HepG2 (cell line): ENCODE results near the gene NFKBIA. TPM values are rescaled to one million over a fixed set of nuclear protein-coding genes. Genes with fewer than 3 reads are reported as not detected.
A peak's percentile ranks its signal among the peaks of the same experiment; 100 is the strongest.

Experiments used
- ATAC-seq: fragments of 200-7000 bp; cut with Tn5 transposase; 3 replicates; pipeline ENCODE4 v1.9.1; 2020; ENCODE audit warnings: mild to moderate bottlenecking, moderate library complexity
- BruUV-seq: library from RNA; stranded (reverse); fragments of 400-500 nt; replicated peaks from 2 replicates; lab custom pipeline; 2021; lab: Mats Ljungman, UMichigan
- CTCF ChIA-PET: fragments of 300-600 bp; formaldehyde crosslinking; extraction: SDS; loops from one replicate; lab custom pipeline; 2021; ENCODE audit warnings: low total read pairs, inconsistent platforms, low intra/inter-chr PET ratio; lab: Yijun Ruan, JAX
- POLR2A ChIA-PET: fragments of 350-600 bp; sonication (Branson Sonifier 250); formaldehyde crosslinking; loops from one replicate; lab custom pipeline; 2020; ENCODE audit warnings: antibody characterized with exemption, inconsistent platforms; lab: Yijun Ruan, JAX
- DNase-seq: peaks from one replicate; pipeline ENCODE4 v3.0.0-alpha.2; 2015; ENCODE audit warnings: low spot score
- FAIRE-seq: peaks from 3 replicates; lab custom pipeline; 2011; peaks lifted over from hg19 to GRCh38; lab: Jason Lieb, UNC
- H2AFZ ChIP-seq: one replicate; pipeline ENCODE4 v1.6.1; 2011; ENCODE audit warnings: low read length, inconsistent platforms
- H3K27ac ChIP-seq: fragments of 300-600 bp; 3 replicates; pipeline ENCODE4 v1.8.0; 2011; ENCODE audit warnings: mixed run types, mild to moderate bottlenecking, mixed read lengths, low read length, inconsistent platforms; ENCODE audit not compliant: insufficient read depth; ENCODE audit errors: extremely low read length
- H3K27me3 ChIP-seq, 2 experiments: fragments of 200-600 bp in 1 of 2; 2 replicates in 1 of 2; 3 replicates in 1 of 2; pipeline versions ENCODE4 v1.6.0 to v1.8.0; 2011; ENCODE audit warnings: low read length in 2 of 2, mild to moderate bottlenecking in 2 of 2, moderate library complexity in 2 of 2, inconsistent platforms in 1 of 2; ENCODE audit not compliant: insufficient read depth in 2 of 2, control insufficient read depth in 1 of 2
- H3K36me3 ChIP-seq, 2 experiments: fragments of 200-600 bp in 1 of 2; replicated peaks in 1 of 2; 2 replicates in 1 of 2; 3 replicates in 1 of 2; pipeline versions ENCODE4 v1.5.1 to v1.8.0; 2011; ENCODE audit warnings: low read length in 2 of 2, inconsistent platforms in 1 of 2; ENCODE audit not compliant: insufficient read depth in 2 of 2, control insufficient read depth in 1 of 2
- H3K4me1 ChIP-seq: 2 replicates; pipeline ENCODE4 v1.5.1; 2012; ENCODE audit warnings: low read length, inconsistent platforms; ENCODE audit not compliant: insufficient read depth
- H3K4me2 ChIP-seq: 2 replicates; pipeline ENCODE4 v1.6.0; 2011; ENCODE audit warnings: low read depth, low read length, inconsistent platforms
- H3K4me3 ChIP-seq, 3 experiments: fragments of 200-600 bp in 1 of 3; sonication (generic), shearing (Covaris generic) in 1 of 3; replicated peaks in 1 of 3; 2 replicates each; pipeline ENCODE4 v1.5.1; 2011 to 2016; ENCODE audit warnings: low read length in 3 of 3, inconsistent platforms in 2 of 3, low read depth in 2 of 3, mild to moderate bottlenecking in 2 of 3, control low read depth in 1 of 3, mixed read lengths in 1 of 3; ENCODE audit not compliant: insufficient read depth in 1 of 3
- H3K79me2 ChIP-seq: one replicate; pipeline ENCODE4 v1.6.1; 2011; ENCODE audit warnings: low read length, inconsistent platforms; ENCODE audit not compliant: insufficient read depth
- H3K9ac ChIP-seq: 2 replicates; pipeline ENCODE4 v1.6.0; 2011; ENCODE audit warnings: mild to moderate bottlenecking, low read depth, low read length, inconsistent platforms; ENCODE audit not compliant: insufficient read depth
- H3K9me3 ChIP-seq: 2 replicates; pipeline ENCODE4 v1.5.1; 2012; ENCODE audit warnings: mild to moderate bottlenecking, low read length
- H4K20me1 ChIP-seq: 2 replicates; pipeline ENCODE4 v1.6.0; 2011; ENCODE audit warnings: inconsistent platforms, mild to moderate bottlenecking, low read length, moderate library complexity; ENCODE audit not compliant: insufficient read depth
- ARHGAP35 ChIP-seq: sonication (generic); formaldehyde crosslinking; IDR thresholded peaks from 2 replicates; pipeline ENCODE4 v1.9.0; 2022; ENCODE audit warnings: mild to moderate bottlenecking, inconsistent platforms, moderate library complexity, missing genetic modification reagents, borderline replicate concordance
- BCL3 ChIP-seq: sonication (generic); formaldehyde crosslinking; IDR thresholded peaks from 2 replicates; pipeline ENCODE4 v1.5.1; 2020; ENCODE audit warnings: mild to moderate bottlenecking, missing genetic modification reagents, moderate library complexity
- ERF ChIP-seq: IDR thresholded peaks from 2 replicates; pipeline ENCODE4 v1.6.1; 2018; ENCODE audit warnings: missing biosample characterization, missing genetic modification reagents
- HOXA3 ChIP-seq: sonication (generic); formaldehyde crosslinking; IDR thresholded peaks from 2 replicates; pipeline ENCODE4 v1.5.0; 2020; ENCODE audit warnings: missing genetic modification reagents
- MEIS1 ChIP-seq: sonication (generic); formaldehyde crosslinking; IDR thresholded peaks from 2 replicates; pipeline ENCODE4 v1.9.0; 2021; ENCODE audit warnings: mild to moderate bottlenecking, missing genetic modification reagents, moderate library complexity, borderline replicate concordance
- NFE2 ChIP-seq: sonication (generic); formaldehyde crosslinking; IDR thresholded peaks from 2 replicates; pipeline ENCODE4 v1.4.0; 2020; ENCODE audit warnings: missing genetic modification reagents
- NR2F6 ChIP-seq, 2 experiments: IDR thresholded peaks; 2 replicates each; pipeline ENCODE4 v1.6.1; 2016; ENCODE audit warnings: antibody characterized with exemption in 1 of 2, mild to moderate bottlenecking in 1 of 2
- NRL ChIP-seq: sonication (generic); formaldehyde crosslinking; IDR thresholded peaks from 2 replicates; pipeline ENCODE4 v1.5.0; 2020; ENCODE audit warnings: missing genetic modification reagents, mild to moderate bottlenecking, moderate library complexity, borderline replicate concordance
- POLR2AphosphoS5 ChIP-seq: IDR thresholded peaks from 2 replicates; pipeline ENCODE4 v1.6.1; 2012; ENCODE audit warnings: low read depth, low read length
- ZBTB21 ChIP-seq: sonication (generic); formaldehyde crosslinking; IDR thresholded peaks from 2 replicates; pipeline ENCODE4 v1.4.0; 2020; ENCODE audit warnings: missing genetic modification reagents
- ZBTB38 ChIP-seq: sonication (generic); formaldehyde crosslinking; IDR thresholded peaks from 2 replicates; pipeline ENCODE4 v1.5.1; 2020; ENCODE audit warnings: mild to moderate bottlenecking, missing genetic modification reagents
- ZNF383 ChIP-seq: sonication (generic); formaldehyde crosslinking; IDR thresholded peaks from 2 replicates; pipeline ENCODE4 v1.4.0; 2020; ENCODE audit warnings: missing genetic modification reagents, mild to moderate bottlenecking, borderline replicate concordance
- ZNF550 ChIP-seq: sonication (generic); formaldehyde crosslinking; IDR thresholded peaks from 2 replicates; pipeline ENCODE4 v1.4.0; 2020; ENCODE audit warnings: mild to moderate bottlenecking, missing genetic modification reagents, borderline replicate concordance
- ZNF644 ChIP-seq: IDR thresholded peaks from 2 replicates; pipeline ENCODE4 v1.6.1; 2016; ENCODE audit warnings: low read depth
- ZNF839 ChIP-seq: sonication (generic); formaldehyde crosslinking; IDR thresholded peaks from 2 replicates; pipeline ENCODE4 v1.4.0; 2020; ENCODE audit warnings: missing genetic modification reagents, mild to moderate bottlenecking, borderline replicate concordance
- WGBS: methylation state at CpG from one replicate; pipeline ENCODE4 v1.1.6; 2017; ENCODE audit warnings: low lambda C conversion rate; 5-methylcytosine and 5-hydroxymethylcytosine counted together
- in situ Hi-C: cut with HindIII; loops from 2 replicates; pipeline ENCODE4 v1.10.0; 2017; ENCODE audit warnings: low pct_unique_long_range_greater_than_20kb; ENCODE audit not compliant: extremely low pct_ligation_motif_present
- intact Hi-C: fragments of 100-400 bp; cut with micrococcal nuclease; formaldehyde crosslinking; loops from one replicate; pipeline ENCODE4 v1.10.0; 2022; ENCODE audit not compliant: unreplicated experiment
- polyA plus RNA-seq, 8 experiments: library from polyadenylated mRNA; depleted of rRNA in 3 of 8; stranded (reverse) in 7 of 8; unstranded in 1 of 8; fragments of >200 nt; fragmentation: Illumina TruSeq in 4 of 8; extraction: Trizol in 4 of 8; gene quantifications; 2 replicates each; pipeline versions ENCODE4 v1.2.1 to v1.2.3, GENCODE V29; 2011 to 2016; ENCODE audit warnings: low read depth in 4 of 8, missing spikeins in 1 of 8, mixed read lengths in 1 of 8; ENCODE audit not compliant: insufficient read depth in 1 of 8
- total RNA-seq, 5 experiments: library from RNA; depleted of rRNA; stranded (reverse); fragments of >200 nt; fragmentation: Illumina TruSeq; extraction: Trizol; gene quantifications; 2 replicates each; pipeline ENCODE4 v1.2.3, GENCODE V29; 2016; ENCODE audit warnings: low read depth in 1 of 5
- TF ChIP-seq, protein P1 (sequence below): sonication (generic); formaldehyde crosslinking; IDR thresholded peaks from 2 replicates; pipeline ENCODE4 v1.5.0; 2020; ENCODE audit warnings: missing genetic modification reagents
- TF ChIP-seq, protein P2 (sequence below), 2 experiments: sonication (generic) in 1 of 2; formaldehyde crosslinking in 1 of 2; IDR thresholded peaks; 2 replicates each; pipeline versions ENCODE4 v1.4.0 to v1.6.1; 2018 to 2020; ENCODE audit warnings: missing genetic modification reagents in 2 of 2, borderline replicate concordance in 1 of 2, low read depth in 1 of 2, mild to moderate bottlenecking in 1 of 2, missing biosample characterization in 1 of 2
- TF ChIP-seq, protein P3 (sequence below): sonication (generic); formaldehyde crosslinking; conservative IDR thresholded peaks from 2 replicates; pipeline ENCODE4 v1.4.0; 2020; ENCODE audit warnings: missing genetic modification reagents

The NFKBIA gene
- total and polyA plus RNA-seq, 2 of the 13 experiments (the other 11 are each of a cell fraction or from before 2014, with no cell fraction given): 197 to 319 TPM

DNA sequence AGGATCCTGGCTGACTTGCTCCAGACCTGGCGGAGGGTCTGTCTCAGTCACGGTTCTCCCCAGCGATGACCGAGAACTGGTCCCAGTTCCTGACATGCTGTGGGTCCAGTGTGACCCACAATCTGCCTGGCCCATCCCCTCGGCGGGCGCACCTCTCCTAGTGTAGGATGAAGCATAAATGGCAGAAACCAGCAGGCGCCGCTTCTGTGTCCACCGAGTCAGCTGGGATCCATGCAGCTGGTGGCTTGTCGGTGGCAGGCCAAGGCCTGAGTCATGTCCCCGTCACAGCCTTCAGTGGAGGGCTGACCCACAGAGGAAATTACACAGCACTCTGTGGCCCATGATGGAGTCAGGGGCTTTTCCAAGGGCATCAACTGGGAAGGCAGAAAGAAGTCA, 38.5 kb downstream of the NFKBIA start:
- intact Hi-C loops: loop anchor here (5.0 kb wide), 1 partner anchor 36 kb away; the partner anchor contains the start of gene NFKBIA
- no peak for DNase-seq
- Histone ChIP-seq H3K27ac (no peak overlapping the region), H4K20me1 (no peaks in the 10 kb centered on the region), H3K4me3 (peak overlapping the region in 1 of 3 experiments; percentile 4; a peak in 1 of 6 replicates), H3K27me3 (0 out of 5 replicates have a peak, but pooled peaks cover 0 to 6% of the 10 kb centered on the region in 2 experiments), H2AFZ (no peak overlapping the region), H3K9ac (no peak overlapping the region), H3K9me3 (peaks cover 6% of the 10 kb centered on the region), H3K36me3 (no peaks in the 10 kb centered on the region), H3K4me2 (peak overlapping the region; percentile 66), H3K79me2 (no peaks in the 10 kb centered on the region), H3K4me1 (peaks cover 61% of the 10 kb centered on the region)
- ChIA-PET CTCF (no interaction called here), POLR2A (interaction anchor here (0.5 to 3.9 kb wide), 16 partner anchors 9 to 383 kb away, joined by 3 to 82 read pairs (median 16); partner anchors contain the start of genes NFKBIA, PSMA6 and SRP54)
- in situ Hi-C loops: no loop called here
- FAIRE-seq: no peak
- WGBS: 73% methylated on average over 12 of the region's 12 CpGs
- ATAC-seq: peak; percentile 2
- no TSS peak for BruUV-seq
- TF ChIP-seq NFE2 (CRISPR knock-in tag): no peak
- TF ChIP-seq HOXA3 (CRISPR knock-in tag): peak; percentile 32; the same call in 1 of the 2 replicates
- peak; percentile 7; the same call in 1 of the 2 replicates for TF ChIP-seq ZBTB38
- TF ChIP-seq ZNF839 (CRISPR knock-in tag): peak; percentile 63; the same call in 1 of the 2 replicates
- TF ChIP-seq ZNF550 (CRISPR knock-in tag): peak; percentile 43; the same call in 1 of the 2 replicates
- TF ChIP-seq ARHGAP35 (CRISPR knock-in tag): 0 out of 2 replicates have a peak, but pooled peaks have one; percentile 24
- TF ChIP-seq, protein P1, sequence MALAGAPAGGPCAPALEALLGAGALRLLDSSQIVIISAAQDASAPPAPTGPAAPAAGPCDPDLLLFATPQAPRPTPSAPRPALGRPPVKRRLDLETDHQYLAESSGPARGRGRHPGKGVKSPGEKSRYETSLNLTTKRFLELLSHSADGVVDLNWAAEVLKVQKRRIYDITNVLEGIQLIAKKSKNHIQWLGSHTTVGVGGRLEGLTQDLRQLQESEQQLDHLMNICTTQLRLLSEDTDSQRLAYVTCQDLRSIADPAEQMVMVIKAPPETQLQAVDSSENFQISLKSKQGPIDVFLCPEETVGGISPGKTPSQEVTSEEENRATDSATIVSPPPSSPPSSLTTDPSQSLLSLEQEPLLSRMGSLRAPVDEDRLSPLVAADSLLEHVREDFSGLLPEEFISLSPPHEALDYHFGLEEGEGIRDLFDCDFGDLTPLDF (CRISPR knock-in tag): no peak
- no peak for TF ChIP-seq POLR2AphosphoS5
- no peak for TF ChIP-seq NR2F6 (IDR thresholded peaks at IDR 0.05)
- TF ChIP-seq NR2F6 (CRISPR knock-in tag; IDR thresholded peaks at IDR 0.05): no peak
- no peak for TF ChIP-seq ZNF383 (CRISPR knock-in tag)
- TF ChIP-seq ZNF644: 0 out of 2 replicates have a peak, but pooled peaks have one; percentile 11
- no peak for TF ChIP-seq BCL3 (CRISPR knock-in tag)
- TF ChIP-seq NRL (CRISPR knock-in tag): 0 out of 2 replicates have a peak, but pooled peaks have one; percentile 36
- no peak for TF ChIP-seq ERF (CRISPR knock-in tag)
- TF ChIP-seq, protein P2, sequence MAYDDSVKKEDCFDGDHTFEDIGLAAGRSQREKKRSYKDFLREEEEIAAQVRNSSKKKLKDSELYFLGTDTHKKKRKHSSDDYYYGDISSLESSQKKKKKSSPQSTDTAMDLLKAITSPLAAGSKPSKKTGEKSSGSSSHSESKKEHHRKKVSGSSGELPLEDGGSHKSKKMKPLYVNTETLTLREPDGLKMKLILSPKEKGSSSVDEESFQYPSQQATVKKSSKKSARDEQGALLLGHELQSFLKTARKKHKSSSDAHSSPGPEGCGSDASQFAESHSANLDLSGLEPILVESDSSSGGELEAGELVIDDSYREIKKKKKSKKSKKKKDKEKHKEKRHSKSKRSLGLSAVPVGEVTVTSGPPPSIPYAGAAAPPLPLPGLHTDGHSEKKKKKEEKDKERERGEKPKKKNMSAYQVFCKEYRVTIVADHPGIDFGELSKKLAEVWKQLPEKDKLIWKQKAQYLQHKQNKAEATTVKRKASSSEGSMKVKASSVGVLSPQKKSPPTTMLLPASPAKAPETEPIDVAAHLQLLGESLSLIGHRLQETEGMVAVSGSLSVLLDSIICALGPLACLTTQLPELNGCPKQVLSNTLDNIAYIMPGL (CRISPR knock-in tag; IDR thresholded peaks at IDR 0.05; ENCODE audit: borderline replicate concordance in 1 of 2, low read depth in 1 of 2): no peak
- 0 out of 2 replicates have a peak, but pooled peaks have one; percentile 3 for TF ChIP-seq MEIS1
- TF ChIP-seq ZBTB21 (CRISPR knock-in tag): no peak
- TF ChIP-seq, protein P3, sequence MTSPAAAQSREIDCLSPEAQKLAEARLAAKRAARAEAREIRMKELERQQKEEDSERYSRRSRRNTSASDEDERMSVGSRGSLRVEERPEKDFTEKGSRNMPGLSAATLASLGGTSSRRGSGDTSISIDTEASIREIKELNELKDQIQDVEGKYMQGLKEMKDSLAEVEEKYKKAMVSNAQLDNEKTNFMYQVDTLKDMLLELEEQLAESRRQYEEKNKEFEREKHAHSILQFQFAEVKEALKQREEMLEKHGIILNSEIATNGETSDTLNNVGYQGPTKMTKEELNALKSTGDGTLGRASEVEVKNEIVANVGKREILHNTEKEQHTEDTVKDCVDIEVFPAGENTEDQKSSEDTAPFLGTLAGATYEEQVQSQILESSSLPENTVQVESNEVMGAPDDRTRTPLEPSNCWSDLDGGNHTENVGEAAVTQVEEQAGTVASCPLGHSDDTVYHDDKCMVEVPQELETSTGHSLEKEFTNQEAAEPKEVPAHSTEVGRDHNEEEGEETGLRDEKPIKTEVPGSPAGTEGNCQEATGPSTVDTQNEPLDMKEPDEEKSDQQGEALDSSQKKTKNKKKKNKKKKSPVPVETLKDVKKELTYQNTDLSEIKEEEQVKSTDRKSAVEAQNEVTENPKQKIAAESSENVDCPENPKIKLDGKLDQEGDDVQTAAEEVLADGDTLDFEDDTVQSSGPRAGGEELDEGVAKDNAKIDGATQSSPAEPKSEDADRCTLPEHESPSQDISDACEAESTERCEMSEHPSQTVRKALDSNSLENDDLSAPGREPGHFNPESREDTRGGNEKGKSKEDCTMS: no peak
